ENCODE data around the gene RAB3C.

RAB3C gene

DNA sequence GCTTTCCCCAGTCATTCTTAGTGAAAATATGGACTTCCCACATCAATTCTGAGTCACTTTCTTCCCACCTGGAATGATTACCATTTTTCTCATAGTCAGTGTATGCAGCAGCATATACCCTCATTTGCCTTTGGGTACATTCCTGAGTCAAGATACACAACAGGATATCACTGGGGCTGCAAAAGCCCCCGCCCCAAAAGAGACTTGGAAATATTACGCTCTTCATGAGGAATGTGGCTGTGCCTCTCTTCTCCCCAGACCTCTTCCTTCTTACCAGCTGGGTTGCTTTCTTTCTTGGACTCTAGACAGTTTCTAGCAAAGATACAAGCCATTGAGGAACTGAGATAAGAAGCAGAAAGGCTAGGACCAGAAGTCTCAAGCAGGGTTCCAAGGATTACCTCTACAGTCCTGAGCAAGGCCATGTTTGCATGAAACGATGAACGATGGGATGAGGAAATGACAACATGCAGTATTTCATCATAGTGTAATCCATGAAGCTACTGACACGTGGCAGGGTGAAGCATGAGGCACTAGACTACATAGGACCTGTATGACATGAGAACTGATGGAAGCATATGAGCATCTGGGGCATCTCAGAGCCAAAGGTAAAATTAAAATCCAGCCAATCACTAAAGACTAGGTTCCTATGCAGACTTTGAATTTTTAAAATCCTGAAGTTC, 218.1 kb downstream of the RAB3C start:
- Mint-ChIP-seq H3K36me3 (ENCODE audit: low read depth) (no peaks in the 10 kb centered on the region), H3K4me3 (no peak overlapping the region), H3K27ac (no peak overlapping the region), H3K9me3 (no peaks in the 10 kb centered on the region), H3K4me1 (no peaks in the 10 kb centered on the region), H3K27me3 (ENCODE audit: low read depth) (peaks cover 9% of the 10 kb centered on the region)
- TF ChIP-seq, protein P1, sequence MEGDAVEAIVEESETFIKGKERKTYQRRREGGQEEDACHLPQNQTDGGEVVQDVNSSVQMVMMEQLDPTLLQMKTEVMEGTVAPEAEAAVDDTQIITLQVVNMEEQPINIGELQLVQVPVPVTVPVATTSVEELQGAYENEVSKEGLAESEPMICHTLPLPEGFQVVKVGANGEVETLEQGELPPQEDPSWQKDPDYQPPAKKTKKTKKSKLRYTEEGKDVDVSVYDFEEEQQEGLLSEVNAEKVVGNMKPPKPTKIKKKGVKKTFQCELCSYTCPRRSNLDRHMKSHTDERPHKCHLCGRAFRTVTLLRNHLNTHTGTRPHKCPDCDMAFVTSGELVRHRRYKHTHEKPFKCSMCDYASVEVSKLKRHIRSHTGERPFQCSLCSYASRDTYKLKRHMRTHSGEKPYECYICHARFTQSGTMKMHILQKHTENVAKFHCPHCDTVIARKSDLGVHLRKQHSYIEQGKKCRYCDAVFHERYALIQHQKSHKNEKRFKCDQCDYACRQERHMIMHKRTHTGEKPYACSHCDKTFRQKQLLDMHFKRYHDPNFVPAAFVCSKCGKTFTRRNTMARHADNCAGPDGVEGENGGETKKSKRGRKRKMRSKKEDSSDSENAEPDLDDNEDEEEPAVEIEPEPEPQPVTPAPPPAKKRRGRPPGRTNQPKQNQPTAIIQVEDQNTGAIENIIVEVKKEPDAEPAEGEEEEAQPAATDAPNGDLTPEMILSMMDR (IDR thresholded peaks at IDR 0.05; ENCODE audit: unreplicated experiment in 3 of 3) = no peak

DNA sequence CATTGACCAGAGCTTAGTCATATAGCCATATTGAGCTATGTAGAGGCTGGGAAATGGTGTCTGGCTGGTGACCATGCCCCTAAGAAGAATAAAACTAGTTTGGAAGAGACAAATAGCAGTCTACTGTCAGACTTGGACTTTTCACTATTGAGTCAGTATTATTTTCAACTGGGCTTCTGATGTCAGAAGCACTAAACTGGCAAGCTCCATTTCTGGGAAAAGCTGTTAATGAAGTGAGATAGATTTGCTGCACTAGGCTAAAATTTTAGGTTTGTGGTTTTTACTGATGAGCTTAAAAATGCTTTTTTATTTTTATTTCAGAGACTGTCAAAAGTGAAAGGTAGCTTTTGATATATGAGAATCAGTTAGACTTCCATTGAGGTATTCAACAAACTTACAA, 220.2 kb downstream of the RAB3C start:
- Mint-ChIP-seq H3K4me1 (no peaks in the 10 kb centered on the region), H3K4me3 (no peak overlapping the region), H3K9me3 (no peaks in the 10 kb centered on the region), H3K27ac (no peak overlapping the region), H3K27me3 (ENCODE audit: low read depth) (peaks cover 9% of the 10 kb centered on the region), H3K36me3 (ENCODE audit: low read depth) (no peaks in the 10 kb centered on the region)
- TF ChIP-seq, protein P1 (IDR thresholded peaks at IDR 0.05; ENCODE audit: unreplicated experiment in 3 of 3) = no peak

DNA sequence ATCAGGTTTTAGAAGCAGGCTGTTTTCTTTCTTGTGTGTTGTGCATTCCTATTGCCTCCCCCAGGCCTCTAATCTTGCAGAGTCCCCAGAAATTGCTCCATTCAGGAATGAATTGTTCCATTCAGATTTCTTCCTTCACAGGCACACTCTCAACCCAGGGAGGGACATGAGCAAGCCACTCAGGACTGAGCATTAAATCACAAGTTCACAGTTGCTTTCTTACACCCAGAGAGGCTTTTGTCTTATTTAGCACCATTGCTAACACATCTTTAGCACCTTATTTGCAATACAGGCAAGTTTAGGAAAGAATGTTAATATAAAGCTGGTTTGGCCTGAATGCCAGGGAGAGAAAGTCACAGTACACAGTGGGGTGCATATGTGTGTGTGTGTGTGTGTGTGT, 221.4 kb downstream of the RAB3C start:
- TF ChIP-seq, protein P1 (IDR thresholded peaks at IDR 0.05; ENCODE audit: unreplicated experiment in 3 of 3) = no peak
- Mint-ChIP-seq H3K27ac (peak overlapping the region; percentile 48 to 91 (median 84)), H3K4me3 (no peak overlapping the region), H3K9me3 (no peaks in the 10 kb centered on the region), H3K4me1 (no peaks in the 10 kb centered on the region), H3K36me3 (ENCODE audit: low read depth) (no peaks in the 10 kb centered on the region), H3K27me3 (ENCODE audit: low read depth) (peaks cover 9% of the 10 kb centered on the region)

DNA sequence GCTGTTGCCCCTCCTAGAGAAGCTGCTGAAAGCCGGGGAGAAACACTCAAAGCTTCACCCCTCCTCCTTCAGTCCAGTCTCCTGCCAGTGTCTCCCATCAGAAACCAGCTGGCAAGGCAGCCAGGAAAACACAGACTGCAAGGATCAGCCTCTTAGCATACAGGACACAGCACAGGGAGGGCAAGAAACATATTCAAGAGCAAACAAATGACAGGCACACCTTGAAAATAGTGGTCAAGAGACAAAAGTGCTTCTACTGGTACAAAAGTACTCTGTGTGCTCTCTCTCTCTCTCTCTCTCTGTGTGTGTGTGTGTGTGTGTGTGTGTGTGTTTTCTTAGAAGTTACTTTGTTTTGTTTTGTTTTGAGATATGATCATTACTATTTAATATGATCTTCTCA, 227.2 kb downstream of the RAB3C start:
- Mint-ChIP-seq H3K4me3 (no peak overlapping the region), H3K27me3 (ENCODE audit: low read depth) (peaks cover 10% of the 10 kb centered on the region), H3K36me3 (ENCODE audit: low read depth) (no peaks in the 10 kb centered on the region), H3K4me1 (no peaks in the 10 kb centered on the region), H3K9me3 (no peaks in the 10 kb centered on the region), H3K27ac (peak overlapping the region in 2 of 3 experiments; percentile 9 to 26)
- TF ChIP-seq, protein P1 (IDR thresholded peaks at IDR 0.05; ENCODE audit: unreplicated experiment in 3 of 3) = no peak

DNA sequence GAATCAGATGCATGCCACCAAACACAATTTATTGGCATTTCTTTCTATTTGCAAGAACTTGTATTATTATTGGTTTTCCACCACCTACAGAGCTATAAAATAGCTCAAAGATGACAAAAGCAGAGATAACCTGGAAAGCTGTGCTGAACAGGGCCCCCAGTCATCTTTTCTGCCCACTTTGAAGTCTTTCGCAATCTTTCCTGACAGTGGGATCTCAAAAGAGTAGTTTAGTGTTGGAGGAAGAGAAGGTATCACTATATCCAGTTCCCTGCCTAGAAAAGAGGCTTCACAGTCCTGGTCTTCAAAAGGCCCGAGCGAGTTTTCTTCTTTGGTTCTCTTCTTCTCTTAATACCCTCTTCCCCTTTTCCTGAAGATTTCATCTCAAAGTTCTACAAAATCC, 231.0 kb downstream of the RAB3C start:
- TF ChIP-seq, protein P1 (IDR thresholded peaks at IDR 0.05; ENCODE audit: unreplicated experiment in 3 of 3) = no peak
- Mint-ChIP-seq H3K27ac (no peak overlapping the region), H3K9me3 (no peaks in the 10 kb centered on the region), H3K36me3 (ENCODE audit: low read depth) (no peaks in the 10 kb centered on the region), H3K27me3 (ENCODE audit: low read depth) (peaks cover 5% of the 10 kb centered on the region), H3K4me1 (peaks cover 4% of the 10 kb centered on the region), H3K4me3 (no peak overlapping the region)

DNA sequence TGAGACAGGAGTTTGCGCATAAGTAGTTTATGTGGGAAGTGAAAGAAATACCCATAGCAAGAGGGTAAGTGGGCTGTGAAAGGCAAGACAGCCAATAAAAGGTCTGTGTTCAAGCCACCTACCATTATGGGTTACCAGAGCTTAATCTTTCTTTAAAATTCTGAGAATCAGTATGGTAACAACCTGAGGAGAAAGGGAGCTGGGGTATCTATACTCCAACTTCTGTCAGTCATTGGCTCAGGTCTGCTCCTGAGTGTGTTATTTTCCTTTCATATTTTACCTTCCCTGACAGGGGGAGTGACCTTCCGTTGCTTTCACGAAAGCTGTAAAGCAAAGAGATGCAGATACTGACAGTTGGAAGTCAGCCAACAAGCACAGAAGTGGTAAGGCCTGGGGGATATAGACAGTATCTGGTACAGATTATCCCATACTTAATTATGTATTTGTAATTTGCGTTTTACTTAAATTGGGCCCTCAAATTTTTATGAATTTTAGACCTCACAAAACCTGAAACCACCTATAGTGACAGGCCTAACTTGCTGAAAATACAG, 233.4 kb downstream of the RAB3C start:
- Mint-ChIP-seq H3K9me3 (no peaks in the 10 kb centered on the region), H3K27ac (no peak overlapping the region)

More for the DNA sequence above, 233.4 kb downstream of the RAB3C start:
- peaks cover 5% of the 10 kb centered on the region for H3K27me3 Mint-ChIP-seq (ENCODE audit: low read depth)
- no peak overlapping the region for H3K4me3 Mint-ChIP-seq
- TF ChIP-seq, protein P1 (IDR thresholded peaks at IDR 0.05; ENCODE audit: unreplicated experiment in 3 of 3) = no peak
- no peaks in the 10 kb centered on the region for H3K36me3 Mint-ChIP-seq (ENCODE audit: low read depth)
- peaks cover 4% of the 10 kb centered on the region for H3K4me1 Mint-ChIP-seq

Measured in nephron (organoid).